Stimulated activated CD4-positive, alpha-beta T cell treated with anti-CD3 and anti-CD28 coated beads, Interleukin-1b, Interleukin-23, amount 100 ng/mL, for 1 hour (primary cell): ENCODE measurements around the gene PGAM4.
"Not testable (repeated sequence)": the region's sequence is repeated elsewhere in the genome, so short reads cannot be mapped to it uniquely, and the experiment has no call there.

Source experiments
- DNase-seq, 2 donors: peaks; one replicate each; pipeline ENCODE4 v3.0.0-alpha.2; 2020; ENCODE audit warnings: low read depth in 2 of 2

PGAM4 gene

DNA sequence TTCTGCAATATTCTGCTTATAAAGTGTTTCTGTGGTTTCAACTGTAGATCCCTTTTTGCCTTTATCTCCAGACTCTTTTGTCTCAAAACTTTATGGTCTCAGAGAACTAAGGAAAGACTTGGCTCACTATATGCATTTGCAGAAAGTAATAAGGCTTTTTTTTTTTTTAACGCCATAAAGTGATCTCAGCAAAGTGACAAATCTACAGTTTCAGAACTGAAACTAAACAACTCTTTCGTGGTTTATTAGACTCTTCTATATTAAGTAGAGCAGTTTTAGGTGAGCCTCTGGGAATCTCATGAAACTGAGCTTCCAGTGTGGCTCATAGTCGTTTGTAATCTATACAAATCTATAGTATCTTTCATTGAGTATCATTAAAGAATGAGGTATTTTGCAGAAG, 43.7 kb downstream of the PGAM4 start:
- DNase-seq, result no peak

DNA sequence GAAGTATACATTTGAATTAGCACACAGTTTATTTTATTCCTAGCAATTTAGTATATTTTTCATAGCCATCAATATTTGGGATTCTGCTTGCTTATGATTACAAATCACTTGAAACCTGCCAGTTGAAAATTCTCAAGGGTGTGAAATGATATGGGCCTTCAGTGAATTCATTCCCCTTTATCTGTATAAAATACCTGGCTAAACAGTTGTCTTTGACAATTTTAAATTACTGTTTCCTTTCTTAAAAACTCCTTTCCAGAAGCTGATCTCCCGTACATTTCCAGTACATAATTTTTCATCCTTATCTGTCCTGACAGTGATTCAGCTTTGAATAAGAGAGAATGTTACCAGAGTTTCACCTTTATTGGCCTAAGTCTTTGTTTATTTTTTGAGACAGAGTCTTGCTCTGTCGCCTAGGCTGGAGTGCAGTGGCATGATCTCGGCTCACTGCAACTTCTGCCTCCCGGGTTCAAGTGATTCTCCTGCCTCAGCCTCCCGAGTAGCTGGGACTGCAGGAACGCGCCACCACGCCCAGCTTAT, 45.0 kb downstream of the PGAM4 start:
- DNase-seq, result no peak

DNA sequence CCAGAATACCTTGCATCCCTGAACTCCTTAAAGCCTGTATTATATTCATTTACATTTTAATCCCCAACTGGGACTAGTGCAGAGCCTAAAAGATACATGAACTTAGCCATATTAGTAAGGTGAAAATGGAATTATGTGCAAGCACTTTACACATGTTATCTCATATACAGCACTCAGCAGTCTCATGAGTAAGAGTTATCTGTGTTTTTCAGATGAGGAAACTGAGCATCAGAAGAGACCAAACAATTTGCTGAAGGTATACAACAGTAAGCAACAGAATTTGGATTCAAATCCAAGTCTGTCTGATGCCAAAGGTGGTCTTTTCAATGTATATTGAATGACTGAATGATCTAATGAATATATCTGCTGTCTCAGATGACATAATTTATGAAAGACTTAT, 46.7 kb downstream of the PGAM4 start:
- no peak for DNase-seq

DNA sequence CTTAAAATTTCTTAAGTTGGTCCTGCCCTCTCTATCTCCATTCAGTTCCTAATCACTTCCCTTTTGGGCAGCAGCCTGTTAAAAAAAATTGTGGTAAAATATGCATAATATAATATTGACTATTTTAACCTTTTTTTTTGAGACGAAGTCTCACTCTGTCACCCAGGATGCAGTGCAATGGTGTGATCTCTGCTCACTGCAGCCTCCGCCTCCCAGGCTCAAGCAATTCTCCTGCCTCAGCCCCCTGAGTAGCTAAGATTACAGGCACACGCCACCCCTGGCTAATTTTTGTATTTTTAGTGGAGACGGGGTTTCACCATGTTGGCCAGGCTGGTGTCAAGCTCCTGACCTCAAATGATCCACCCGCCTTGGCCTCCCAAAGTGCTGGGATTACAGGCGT, 50.1 kb downstream of the PGAM4 start:
- not testable (repeated sequence) for DNase-seq

DNA sequence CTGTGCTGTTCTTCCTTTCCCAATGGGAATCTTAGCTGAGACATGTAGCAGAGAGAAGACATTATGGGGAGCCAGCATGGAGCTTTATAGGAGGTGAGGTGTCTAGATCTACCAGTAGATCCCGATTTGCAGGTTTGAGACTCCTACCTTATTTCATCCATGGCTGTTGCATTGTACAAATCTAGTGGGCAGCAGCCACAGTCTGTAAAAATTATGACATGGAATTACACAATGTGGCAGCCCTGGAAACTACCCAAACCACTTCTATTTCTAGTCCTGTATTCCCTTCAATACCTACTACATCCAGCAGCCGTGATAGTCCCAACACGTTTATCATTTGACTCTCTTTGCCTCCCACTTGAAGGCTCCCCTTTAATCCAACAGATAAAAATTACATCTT, 50.9 kb downstream of the PGAM4 start:
- no peak for DNase-seq
